GM21381 (cell line): Measurements from ENCODE around the gene SMIM45.
A peak's percentile ranks its signal among the peaks of the same experiment; 100 is the strongest.
"Not testable (repeated sequence)": the region's sequence is repeated elsewhere in the genome, so short reads cannot be mapped to it uniquely, and the experiment has no call there.

Experiments
- ATAC-seq: cut with Tn5 transposase; IDR thresholded peaks from one replicate; pipeline ENCODE4 v1.9.1; 2021; ENCODE audit warnings: mild to moderate bottlenecking, moderate library complexity; ENCODE audit not compliant: unreplicated experiment

The SMIM45 gene

DNA sequence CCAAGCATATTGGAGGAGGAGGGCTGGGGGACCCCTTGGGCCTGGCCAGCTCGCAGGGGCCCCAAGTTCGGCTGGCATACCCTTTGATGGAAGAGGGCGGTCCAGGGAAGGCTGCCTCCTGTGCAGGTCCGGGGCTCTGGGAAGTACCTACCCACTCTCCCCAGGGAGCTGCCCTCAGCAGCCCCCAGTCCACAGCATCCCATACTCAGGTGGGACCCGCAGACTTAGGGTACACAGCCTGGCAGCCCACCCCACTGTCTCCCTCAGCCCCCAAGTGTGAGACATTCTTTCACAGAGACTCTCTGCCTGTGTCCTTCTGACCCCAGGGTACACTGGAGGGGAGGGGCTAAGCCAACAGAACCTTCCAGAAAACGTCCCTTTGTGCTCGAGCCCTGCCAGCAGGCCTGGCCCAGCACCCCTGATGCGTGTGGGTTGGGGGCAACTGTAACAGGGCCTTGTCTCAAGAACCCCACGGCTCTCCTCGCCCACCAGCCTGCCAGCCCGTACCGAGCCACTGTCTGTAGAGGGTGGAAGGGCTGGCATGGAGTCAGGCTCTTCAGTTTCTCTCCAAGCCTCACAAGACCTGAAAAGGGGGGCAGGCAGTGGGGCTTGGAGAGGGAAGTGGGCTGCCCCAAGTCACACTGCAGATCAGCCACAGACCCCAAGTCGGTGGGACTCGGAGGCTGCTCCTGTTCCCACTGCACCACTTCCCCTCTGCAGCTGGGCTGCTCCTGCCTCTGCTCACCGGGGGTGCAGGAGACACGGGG lies 18.4 kb upstream of the SMIM45 start:
- no peak for ATAC-seq

- no peak for ATAC-seq
Observed at GRCh38 chr22:41934284-41935014, 17.5 kb upstream of the SMIM45 start.

GRCh38 chr22:41935015-41935351 lies 17.0 kb upstream of the SMIM45 start:
- ATAC-seq, result no peak

- ATAC-seq, result no peak
Observed at GRCh38 chr22:41935509-41935908, 16.4 kb upstream of the SMIM45 start.

DNA sequence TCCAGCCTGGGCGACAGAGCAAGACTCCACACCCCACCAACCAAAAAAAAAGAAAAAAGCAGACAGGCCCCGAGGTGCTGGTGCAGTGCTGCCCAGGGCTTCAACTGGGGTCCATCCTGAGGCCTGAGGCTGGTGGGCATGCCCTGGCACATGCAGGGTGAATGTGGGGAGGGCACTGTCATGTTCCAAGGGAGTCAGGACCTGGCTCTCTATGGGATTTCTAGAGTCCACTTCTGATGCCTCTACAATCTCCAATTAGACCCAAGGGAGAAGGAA lies 15.1 kb upstream of the SMIM45 start:
- ATAC-seq, result no peak

GRCh38 chr22:41939981-41940831 lies 11.7 kb upstream of the SMIM45 start:
- peak; percentile 38 for ATAC-seq

DNA sequence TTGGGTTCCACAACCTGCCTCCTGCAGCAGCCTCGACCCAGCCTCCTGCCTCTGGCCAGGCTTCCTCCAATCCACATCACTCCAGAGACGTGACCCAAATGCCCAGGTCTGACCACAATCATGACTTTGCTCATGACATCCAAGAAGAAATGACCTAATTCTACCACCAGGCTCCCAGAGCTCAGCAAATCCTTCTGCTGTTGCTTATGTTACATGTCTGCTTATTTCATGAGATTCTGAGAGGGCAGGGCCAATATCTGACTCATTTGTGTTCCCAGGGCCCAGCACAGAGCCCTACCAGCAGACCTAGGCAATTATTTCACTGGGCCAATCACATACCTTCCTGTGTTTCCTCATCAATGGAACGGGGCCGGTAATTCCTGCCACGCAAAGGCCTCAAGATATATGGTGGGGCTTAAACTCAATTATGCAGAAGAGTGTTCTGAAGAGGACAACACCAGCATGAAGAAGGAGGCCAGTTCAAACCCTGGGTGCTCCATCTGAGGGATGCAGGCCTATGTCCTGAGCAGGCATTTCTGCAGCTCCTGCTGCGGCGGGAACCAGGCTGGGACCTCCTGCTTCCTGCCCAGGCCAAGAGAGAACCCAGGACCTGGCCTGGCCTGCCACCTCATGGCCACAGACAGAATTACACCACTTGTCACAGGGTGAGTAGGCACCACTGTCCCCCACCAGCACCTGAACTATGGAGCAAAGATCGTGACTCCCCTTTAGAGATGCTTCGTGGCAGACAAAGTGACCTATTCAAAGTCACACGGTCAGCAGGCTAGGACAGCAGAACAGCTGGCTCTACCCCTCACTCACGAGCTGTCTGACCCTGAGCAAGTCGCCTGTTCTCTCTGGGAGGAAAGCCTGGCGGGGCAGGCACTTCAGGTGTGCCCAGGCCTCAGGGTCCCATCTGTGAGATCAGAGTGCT lies 10.9 kb upstream of the SMIM45 start:
- peak; percentile 37 for ATAC-seq

DNA sequence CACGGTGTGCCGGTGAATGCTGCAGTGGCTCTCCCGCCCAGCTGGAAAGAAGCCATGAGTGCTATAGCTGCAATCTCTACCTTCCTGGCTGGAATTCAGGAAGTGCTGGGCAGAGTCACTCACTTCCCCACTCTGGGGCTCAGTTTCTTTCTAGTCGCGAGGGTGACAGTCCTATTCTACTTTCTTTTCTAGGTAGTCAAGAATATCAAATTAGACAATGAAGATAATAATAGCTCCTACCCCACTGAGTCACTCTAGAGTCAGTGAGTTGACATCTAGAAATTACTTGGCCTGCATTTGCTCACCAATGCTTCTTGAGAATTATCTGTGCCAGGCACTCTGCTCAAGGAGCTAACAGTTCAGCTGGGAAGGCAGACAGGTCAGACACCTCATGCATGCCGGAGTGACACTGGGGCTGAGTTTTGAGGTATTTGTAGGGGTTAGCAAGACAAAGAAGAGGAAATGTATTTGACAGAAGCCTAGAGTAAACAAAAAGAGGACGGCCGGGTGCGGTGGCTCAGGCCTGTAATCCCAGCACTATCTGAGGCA lies 8.2 kb upstream of the SMIM45 start:
- ATAC-seq, result no peak

GRCh38 chr22:41946629-41947423 lies 5.1 kb upstream of the SMIM45 start, which contains the start of gene CENPM:
Gene CENPM, minus strand, starts transcription at chr22:41947152. Its CDS starts 76 bp downstream, at chr22:41947076.
- peak; percentile 80 for ATAC-seq

- no peak for ATAC-seq
Observed at GRCh38 chr22:41947424-41948080, 4.4 kb upstream of the SMIM45 start.

DNA sequence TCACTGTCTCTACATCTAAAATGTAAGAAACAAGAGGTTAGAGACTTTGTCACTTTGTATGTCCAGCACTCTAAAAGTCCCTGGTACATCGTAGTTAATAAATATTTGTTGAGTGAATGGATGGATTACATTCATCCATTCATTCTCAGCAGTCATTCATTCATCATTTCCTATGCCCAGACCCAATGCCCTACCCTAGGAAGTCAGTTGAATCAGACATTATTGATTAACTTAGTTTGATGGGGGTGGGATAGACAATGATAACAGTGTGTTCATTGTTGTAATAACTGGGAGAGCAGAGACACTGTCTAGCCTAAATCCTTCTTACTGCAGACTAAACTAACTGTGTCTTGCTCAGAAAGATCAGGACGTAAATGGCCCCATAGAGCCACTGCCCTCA lies 3.8 kb upstream of the SMIM45 start:
- no peak for ATAC-seq

DNA sequence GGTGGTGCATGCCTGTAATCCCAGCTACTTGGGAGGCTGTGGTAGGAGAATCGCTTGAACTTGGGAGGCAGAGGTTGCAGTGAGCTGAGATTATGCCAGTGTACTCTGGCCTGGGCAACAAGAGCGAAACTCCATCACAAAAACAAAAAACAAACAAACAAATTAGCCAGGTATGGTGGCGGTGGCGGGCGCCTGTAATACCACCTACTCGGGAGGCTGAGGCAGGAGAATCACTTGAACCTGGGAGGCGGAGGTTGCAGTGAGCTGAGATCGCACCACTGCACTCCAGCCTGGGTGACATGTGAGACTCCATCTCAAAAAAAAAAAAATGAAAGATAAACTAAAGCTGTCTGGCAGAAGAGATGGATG lies 3.0 kb upstream of the SMIM45 start:
- ATAC-seq, result not testable (repeated sequence)

DNA sequence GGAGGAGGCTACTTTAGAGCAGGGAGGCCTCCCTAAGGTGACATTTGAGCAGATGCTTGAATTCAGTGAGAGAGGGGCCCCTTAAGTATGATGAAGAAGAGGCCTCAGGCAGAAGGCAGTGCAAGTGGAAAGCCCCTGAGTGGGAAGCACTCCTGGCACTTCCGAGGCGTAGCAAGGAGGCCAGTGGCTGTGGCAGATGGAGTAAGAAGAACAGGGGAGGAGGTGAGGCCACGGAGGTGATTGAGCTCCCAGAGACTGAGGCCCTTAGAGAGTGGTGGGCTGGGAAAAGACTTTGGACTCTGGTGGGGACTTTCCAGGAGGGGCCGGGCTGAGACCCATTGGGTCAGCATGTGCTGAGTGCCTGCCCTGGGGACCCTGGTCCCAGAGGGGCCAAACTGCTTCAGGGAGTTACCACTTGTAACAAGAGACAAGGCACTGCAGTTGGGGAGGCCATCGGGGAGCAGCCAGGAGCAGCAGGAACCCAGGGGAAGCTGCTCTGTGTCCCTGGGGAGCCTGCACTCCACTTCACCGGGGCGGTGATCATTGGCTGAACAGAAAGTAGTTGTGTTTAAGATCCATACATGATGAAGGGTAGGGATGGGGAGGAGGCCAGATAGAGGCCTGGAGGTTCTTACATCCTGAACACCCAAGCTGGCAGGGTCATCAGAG lies 2.5 kb upstream of the SMIM45 start:
- ATAC-seq, result no peak

- no peak for ATAC-seq
Observed at GRCh38 chr22:41952713-41953112, 763 bp downstream of the SMIM45 start.

- peak; percentile 21 for ATAC-seq
Observed at GRCh38 chr22:41957941-41958556, 6.1 kb downstream of the SMIM45 start.

- no peak for ATAC-seq
Observed at GRCh38 chr22:41963453-41964111, 11.6 kb downstream of the SMIM45 start.

- ATAC-seq, result no peak
Observed at GRCh38 chr22:41964112-41964491, 12.2 kb downstream of the SMIM45 start.

GRCh38 chr22:41966225-41966606 lies 14.3 kb downstream of the SMIM45 start:
- no peak for ATAC-seq
